Parathyroid adenoma (tissue), 2 donors: ENCODE data around the gene RARS1.

Experiments
- H2AFZ ChIP-seq: fragments of 300-600 bp; sonication (generic); one replicate; pipeline ENCODE4 v1.7.0; 2017; ENCODE audit warnings: antibody characterized with exemption, mild to moderate bottlenecking
- H3K27ac ChIP-seq: fragments of 300-600 bp; sonication (generic); one replicate; pipeline ENCODE4 v1.7.0; 2017
- H3K27me3 ChIP-seq: fragments of 300-600 bp; sonication (generic); one replicate; pipeline ENCODE4 v1.7.0; 2017; ENCODE audit warnings: low read length; ENCODE audit not compliant: control insufficient read depth, insufficient read depth
- H3K36me3 ChIP-seq: fragments of 300-600 bp; sonication (generic); one replicate; pipeline ENCODE4 v1.7.0; 2017; ENCODE audit warnings: low read length; ENCODE audit not compliant: control insufficient read depth, insufficient read depth
- H3K4me1 ChIP-seq: fragments of 300-600 bp; sonication (generic); one replicate; pipeline ENCODE4 v1.7.0; 2017; ENCODE audit warnings: control low read depth
- H3K4me2 ChIP-seq: fragments of 300-600 bp; sonication (generic); one replicate; pipeline ENCODE4 v1.7.0; 2017; ENCODE audit warnings: low read length
- H3K4me3 ChIP-seq: fragments of 300-600 bp; sonication (generic); one replicate; pipeline ENCODE4 v1.7.0; 2017; ENCODE audit warnings: low read depth, low read length
- H3K79me2 ChIP-seq: fragments of 300-600 bp; sonication (generic); one replicate; pipeline ENCODE4 v1.7.0; 2017; ENCODE audit warnings: control low read depth
- H3K9ac ChIP-seq: fragments of 300-600 bp; sonication (generic); one replicate; pipeline ENCODE4 v1.7.0; 2017; ENCODE audit warnings: mild to moderate bottlenecking
- H3K9me3 ChIP-seq: fragments of 300-600 bp; sonication (generic); one replicate; pipeline ENCODE4 v1.7.0; 2017; ENCODE audit warnings: low read length; ENCODE audit not compliant: control insufficient read depth
- TF ChIP-seq, protein P1 (sequence below): fragments of 300-600 bp; sonication (generic); IDR thresholded peaks from one replicate; pipeline ENCODE4 v1.7.0; 2017; ENCODE audit warnings: antibody characterized with exemption, mild to moderate bottlenecking
- donor health status: primary hyperparathyroidism.

The RARS1 gene

DNA sequence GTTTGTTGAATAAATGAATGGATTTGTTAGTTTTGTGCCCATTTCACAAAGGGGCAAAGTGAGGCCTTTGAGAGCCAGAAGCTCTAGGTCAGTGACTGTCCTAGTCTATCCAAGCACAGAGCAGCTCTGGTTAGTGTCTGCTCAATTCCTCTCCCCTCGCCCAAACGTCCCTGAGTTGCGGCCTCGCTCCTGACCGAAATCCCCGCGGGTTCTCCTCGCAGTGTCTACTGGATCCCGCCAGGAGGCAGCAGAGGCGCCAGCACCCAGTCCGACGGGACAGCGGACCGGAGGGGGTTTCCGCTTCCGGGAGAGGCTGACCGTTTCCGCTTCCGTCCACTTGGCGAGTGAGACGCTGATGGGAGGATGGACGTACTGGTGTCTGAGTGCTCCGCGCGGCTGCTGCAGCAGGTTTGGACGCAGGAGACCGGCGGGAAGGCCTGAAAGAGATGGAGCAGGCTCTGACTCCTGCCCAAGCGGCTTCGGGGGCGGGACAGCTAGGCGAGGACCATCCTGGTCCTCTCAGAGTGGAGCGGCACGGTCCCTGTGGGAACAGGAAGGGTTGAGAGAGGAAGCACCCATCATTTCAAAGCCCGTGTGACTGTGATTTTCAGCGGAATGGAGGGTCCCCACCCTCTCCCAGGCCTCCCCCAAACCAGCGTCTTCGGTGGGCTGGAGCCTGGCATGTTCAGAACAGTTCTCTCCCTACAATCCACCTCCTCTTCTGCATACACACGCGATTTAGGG, at the start of gene RARS1:
TSS of gene RARS1 (plus strand) at position 336 of the 744 bp plus-strand sequence. CDS start at position 364, 28 bp downstream.
- TF ChIP-seq, protein P1, sequence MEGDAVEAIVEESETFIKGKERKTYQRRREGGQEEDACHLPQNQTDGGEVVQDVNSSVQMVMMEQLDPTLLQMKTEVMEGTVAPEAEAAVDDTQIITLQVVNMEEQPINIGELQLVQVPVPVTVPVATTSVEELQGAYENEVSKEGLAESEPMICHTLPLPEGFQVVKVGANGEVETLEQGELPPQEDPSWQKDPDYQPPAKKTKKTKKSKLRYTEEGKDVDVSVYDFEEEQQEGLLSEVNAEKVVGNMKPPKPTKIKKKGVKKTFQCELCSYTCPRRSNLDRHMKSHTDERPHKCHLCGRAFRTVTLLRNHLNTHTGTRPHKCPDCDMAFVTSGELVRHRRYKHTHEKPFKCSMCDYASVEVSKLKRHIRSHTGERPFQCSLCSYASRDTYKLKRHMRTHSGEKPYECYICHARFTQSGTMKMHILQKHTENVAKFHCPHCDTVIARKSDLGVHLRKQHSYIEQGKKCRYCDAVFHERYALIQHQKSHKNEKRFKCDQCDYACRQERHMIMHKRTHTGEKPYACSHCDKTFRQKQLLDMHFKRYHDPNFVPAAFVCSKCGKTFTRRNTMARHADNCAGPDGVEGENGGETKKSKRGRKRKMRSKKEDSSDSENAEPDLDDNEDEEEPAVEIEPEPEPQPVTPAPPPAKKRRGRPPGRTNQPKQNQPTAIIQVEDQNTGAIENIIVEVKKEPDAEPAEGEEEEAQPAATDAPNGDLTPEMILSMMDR: peak; percentile 97
- H3K4me2 ChIP-seq: peak within 1 kb of the TSS; percentile 93
- H3K4me3 ChIP-seq: peak within 1 kb of the TSS; percentile 96
- peak within 1 kb of the TSS; percentile 48 for H3K27ac ChIP-seq
- H3K4me1 ChIP-seq: no peaks in the 10 kb centered on the region
- H2AFZ ChIP-seq: peak within 1 kb of the TSS; percentile 87
- no peaks in the 10 kb centered on the region for H3K27me3 ChIP-seq
- peaks cover 6% of the 10 kb centered on the region for H3K79me2 ChIP-seq
- H3K36me3 ChIP-seq: no peaks in the 10 kb centered on the region
- peak within 1 kb of the TSS; percentile 21 for H3K9ac ChIP-seq
- no peaks in the 10 kb centered on the region for H3K9me3 ChIP-seq

DNA sequence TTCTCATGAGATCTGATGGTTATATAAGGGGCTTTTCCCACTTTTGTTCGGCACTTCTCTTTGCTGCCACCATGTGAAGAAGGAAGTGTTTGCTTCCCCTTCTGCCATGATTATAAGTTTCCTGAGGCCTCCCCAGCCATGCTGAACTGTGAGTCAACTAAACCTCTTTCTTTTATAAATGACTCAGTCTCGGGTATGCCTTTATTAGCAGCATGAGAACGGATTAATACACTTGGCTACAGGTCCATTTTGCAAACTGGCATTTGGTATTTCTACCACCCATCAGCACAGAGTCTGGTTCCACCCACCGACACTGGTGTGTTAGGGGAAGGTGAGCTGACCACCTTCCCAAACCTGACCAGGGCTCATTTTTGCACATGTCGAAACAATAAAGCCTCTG, 47.9 kb upstream of the RARS1 start:
- no peaks in the 10 kb centered on the region for H3K36me3 ChIP-seq
- TF ChIP-seq, protein P1: no peak
- H2AFZ ChIP-seq: no peak overlapping the region
- H3K4me3 ChIP-seq: no peak overlapping the region
- H3K79me2 ChIP-seq: no peaks in the 10 kb centered on the region
- H3K9me3 ChIP-seq: no peaks in the 10 kb centered on the region
- no peaks in the 10 kb centered on the region for H3K4me1 ChIP-seq
- H3K27me3 ChIP-seq: no peaks in the 10 kb centered on the region
- no peak overlapping the region for H3K27ac ChIP-seq
- no peak overlapping the region for H3K9ac ChIP-seq
- H3K4me2 ChIP-seq: no peak overlapping the region

DNA sequence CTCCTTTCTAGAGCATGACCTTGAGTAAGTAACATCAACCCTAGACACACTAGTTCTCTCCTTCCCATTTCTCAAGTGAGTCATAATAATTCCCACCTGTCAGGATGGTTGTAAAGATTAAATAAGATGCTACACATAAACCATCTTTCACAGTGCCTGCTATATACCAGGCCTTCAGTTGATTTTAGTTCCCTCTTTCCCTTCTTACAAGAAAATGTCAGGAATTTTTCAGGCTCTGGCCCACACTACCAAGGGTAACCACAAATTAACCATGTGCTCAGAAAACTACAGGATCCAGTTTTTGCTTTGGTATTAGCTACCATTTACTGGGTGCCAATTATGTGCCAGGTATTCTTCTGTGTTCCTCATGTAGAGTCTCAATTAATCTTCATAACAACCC, 42.7 kb upstream of the RARS1 start:
- H3K4me2 ChIP-seq: no peak overlapping the region
- H3K9ac ChIP-seq: no peak overlapping the region
- H3K27me3 ChIP-seq: no peaks in the 10 kb centered on the region
- no peak overlapping the region for H3K4me3 ChIP-seq
- H3K9me3 ChIP-seq: no peaks in the 10 kb centered on the region
- TF ChIP-seq, protein P1: no peak
- H3K4me1 ChIP-seq: no peaks in the 10 kb centered on the region
- no peaks in the 10 kb centered on the region for H3K36me3 ChIP-seq
- no peak overlapping the region for H3K27ac ChIP-seq
- H3K79me2 ChIP-seq: no peaks in the 10 kb centered on the region
- H2AFZ ChIP-seq: no peak overlapping the region

DNA sequence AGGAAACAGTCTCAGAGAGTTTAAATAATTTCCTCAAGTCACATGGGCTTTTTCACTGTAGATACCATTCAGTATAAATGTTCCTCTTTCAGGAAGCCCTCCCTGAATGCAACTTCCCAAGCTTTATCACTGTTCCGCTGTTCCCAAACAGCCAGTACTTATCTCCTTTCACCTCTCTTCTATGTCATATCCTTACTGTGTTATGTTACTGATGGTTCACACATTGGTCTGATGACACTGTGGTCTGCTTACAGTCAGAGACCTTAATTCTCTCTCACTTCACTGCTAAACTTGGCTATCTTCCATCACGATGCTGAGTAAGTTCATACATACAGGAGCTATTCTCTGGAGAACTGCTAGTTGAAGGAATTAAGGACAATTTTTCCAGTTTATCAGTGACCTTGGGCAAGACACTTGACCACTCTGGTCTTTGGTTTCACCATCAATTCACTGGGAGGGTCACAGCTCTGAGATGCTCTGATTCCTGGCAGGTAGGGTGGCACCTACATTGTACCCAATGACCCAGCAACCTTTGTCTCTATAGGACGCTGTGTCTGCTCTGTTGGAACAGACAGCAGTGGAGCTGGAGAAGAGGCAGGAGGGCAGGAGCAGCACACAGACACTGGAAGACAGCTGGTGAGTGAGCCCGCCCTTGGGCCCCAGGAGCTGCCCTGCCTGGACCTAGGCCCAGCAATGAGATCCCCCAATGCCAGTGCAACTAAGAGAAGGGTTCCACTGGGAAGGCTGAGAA, 42.1 kb upstream of the RARS1 start:
- Histone ChIP-seq H3K36me3 (no peaks in the 10 kb centered on the region), H3K79me2 (no peaks in the 10 kb centered on the region), H2AFZ (no peak overlapping the region), H3K4me2 (no peak overlapping the region), H3K27ac (no peak overlapping the region), H3K9me3 (no peaks in the 10 kb centered on the region), H3K9ac (no peak overlapping the region), H3K4me1 (no peaks in the 10 kb centered on the region), H3K27me3 (no peaks in the 10 kb centered on the region), H3K4me3 (no peak overlapping the region)
- TF ChIP-seq, protein P1: no peak
